H1 (cell line): ENCODE results near the gene DPF3.

Source experiments
- CEBPB ChIP-seq: IDR thresholded peaks from 2 replicates; pipeline ENCODE4 v1.6.1; 2012; ENCODE audit warnings: low read depth, low read length
- GTF2F1 ChIP-seq: IDR thresholded peaks from 2 replicates; pipeline ENCODE4 v1.6.1; 2012; ENCODE audit warnings: low read depth, low read length, improper control_type of control experiment, borderline replicate concordance
- POLR2A ChIP-seq, 2 experiments: IDR thresholded peaks; 1 replicate in 1 of 2; 2 replicates in 1 of 2; pipeline ENCODE4 v1.6.1; 2011; ENCODE audit warnings: low read depth in 2 of 2, low read length in 2 of 2, mild to moderate bottlenecking in 2 of 2; ENCODE audit errors: control extremely low read depth in 1 of 2
- POLR2AphosphoS5 ChIP-seq: IDR thresholded peaks from 2 replicates; pipeline ENCODE4 v1.6.1; 2011; ENCODE audit warnings: low read depth, low read length
- RXRA ChIP-seq: IDR thresholded peaks from 2 replicates; pipeline ENCODE4 v1.6.1; 2011; ENCODE audit warnings: low read depth, mild to moderate bottlenecking, low read length, moderate library complexity; ENCODE audit not compliant: insufficient read depth
- SIRT6 ChIP-seq: IDR thresholded peaks from one replicate; pipeline ENCODE4 v1.7.1; 2012; ENCODE audit warnings: low read length, inconsistent platforms
- SIX5 ChIP-seq: IDR thresholded peaks from 2 replicates; pipeline ENCODE4 v1.6.1; 2011; ENCODE audit warnings: mild to moderate bottlenecking, low read depth, low read length
- SP1 ChIP-seq: IDR thresholded peaks from 2 replicates; pipeline ENCODE4 v1.6.1; 2011; ENCODE audit warnings: low read depth, low read length
- TBP ChIP-seq: IDR thresholded peaks from 2 replicates; pipeline ENCODE4 v1.6.1; 2011; ENCODE audit warnings: low read depth, low read length, improper control_type of control experiment
- TF ChIP-seq, protein P1 (sequence below), 3 experiments: IDR thresholded peaks; 1 replicate in 2 of 3; 2 replicates in 1 of 3; pipeline versions ENCODE4 v1.5.1 to v1.6.1; 2011; ENCODE audit warnings: low read length in 3 of 3, mild to moderate bottlenecking in 3 of 3, inconsistent platforms in 2 of 3, low read depth in 1 of 3, moderate library complexity in 1 of 3; ENCODE audit not compliant: insufficient read depth in 1 of 3; ENCODE audit errors: control extremely low read depth in 1 of 3
- TF ChIP-seq, protein P2 (sequence below): IDR thresholded peaks from 2 replicates; pipeline ENCODE4 v1.6.1; 2012; ENCODE audit warnings: inconsistent platforms
- TF ChIP-seq, protein P3 (sequence below): IDR thresholded peaks from 2 replicates; pipeline ENCODE4 v1.6.1; 2011; ENCODE audit warnings: low read depth, mild to moderate bottlenecking, low read length; ENCODE audit not compliant: insufficient read depth

DNA sequence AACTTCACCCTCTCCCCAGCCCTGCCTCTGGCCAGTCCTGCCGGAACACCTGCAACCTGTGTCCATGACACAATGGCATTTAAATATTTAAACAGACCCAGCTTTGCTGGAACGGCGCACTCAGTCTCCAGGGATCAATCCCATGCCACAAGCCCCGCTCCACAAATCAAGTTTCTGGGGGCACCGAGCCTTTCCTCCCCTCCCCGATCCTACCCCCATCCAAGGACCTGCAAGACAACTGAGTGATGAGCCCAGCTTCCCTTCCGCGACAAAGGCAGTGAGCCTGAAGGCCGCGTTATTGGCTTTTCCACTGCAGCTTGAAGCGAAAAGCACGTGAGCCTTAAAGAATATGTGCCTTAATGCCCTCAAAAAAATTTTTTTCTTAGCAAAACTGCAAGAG, 185.7 kb downstream of the DPF3 start:
- TF ChIP-seq, protein P1, sequence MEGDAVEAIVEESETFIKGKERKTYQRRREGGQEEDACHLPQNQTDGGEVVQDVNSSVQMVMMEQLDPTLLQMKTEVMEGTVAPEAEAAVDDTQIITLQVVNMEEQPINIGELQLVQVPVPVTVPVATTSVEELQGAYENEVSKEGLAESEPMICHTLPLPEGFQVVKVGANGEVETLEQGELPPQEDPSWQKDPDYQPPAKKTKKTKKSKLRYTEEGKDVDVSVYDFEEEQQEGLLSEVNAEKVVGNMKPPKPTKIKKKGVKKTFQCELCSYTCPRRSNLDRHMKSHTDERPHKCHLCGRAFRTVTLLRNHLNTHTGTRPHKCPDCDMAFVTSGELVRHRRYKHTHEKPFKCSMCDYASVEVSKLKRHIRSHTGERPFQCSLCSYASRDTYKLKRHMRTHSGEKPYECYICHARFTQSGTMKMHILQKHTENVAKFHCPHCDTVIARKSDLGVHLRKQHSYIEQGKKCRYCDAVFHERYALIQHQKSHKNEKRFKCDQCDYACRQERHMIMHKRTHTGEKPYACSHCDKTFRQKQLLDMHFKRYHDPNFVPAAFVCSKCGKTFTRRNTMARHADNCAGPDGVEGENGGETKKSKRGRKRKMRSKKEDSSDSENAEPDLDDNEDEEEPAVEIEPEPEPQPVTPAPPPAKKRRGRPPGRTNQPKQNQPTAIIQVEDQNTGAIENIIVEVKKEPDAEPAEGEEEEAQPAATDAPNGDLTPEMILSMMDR (IDR thresholded peaks at IDR 0.05; ENCODE audit: control extremely low read depth in 1 of 3, insufficient read depth in 1 of 3, low read depth in 1 of 3, low read length in 3 of 3), result no peak
- TF ChIP-seq, protein P2, sequence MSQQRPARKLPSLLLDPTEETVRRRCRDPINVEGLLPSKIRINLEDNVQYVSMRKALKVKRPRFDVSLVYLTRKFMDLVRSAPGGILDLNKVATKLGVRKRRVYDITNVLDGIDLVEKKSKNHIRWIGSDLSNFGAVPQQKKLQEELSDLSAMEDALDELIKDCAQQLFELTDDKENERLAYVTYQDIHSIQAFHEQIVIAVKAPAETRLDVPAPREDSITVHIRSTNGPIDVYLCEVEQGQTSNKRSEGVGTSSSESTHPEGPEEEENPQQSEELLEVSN, result no peak
- TF ChIP-seq POLR2A (IDR thresholded peaks at IDR 0.05; ENCODE audit: control extremely low read depth in 1 of 2, low read depth in 2 of 2, low read length in 2 of 2), result no peak
- TF ChIP-seq CEBPB, result no peak
- no peak for TF ChIP-seq POLR2AphosphoS5
- no peak for TF ChIP-seq TBP
- TF ChIP-seq, protein P3, sequence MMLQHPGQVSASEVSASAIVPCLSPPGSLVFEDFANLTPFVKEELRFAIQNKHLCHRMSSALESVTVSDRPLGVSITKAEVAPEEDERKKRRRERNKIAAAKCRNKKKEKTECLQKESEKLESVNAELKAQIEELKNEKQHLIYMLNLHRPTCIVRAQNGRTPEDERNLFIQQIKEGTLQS, result no peak
- no peak for TF ChIP-seq SP1
- no peak for TF ChIP-seq RXRA
- TF ChIP-seq SIX5, result no peak
- TF ChIP-seq GTF2F1, result no peak
- no peak for TF ChIP-seq SIRT6
